GM18508 (cell line): ENCODE measurements around the gene AACS.
A peak's percentile ranks its signal among the peaks of the same experiment; 100 is the strongest.

Experiments used
- ATAC-seq: cut with Tn5 transposase; IDR thresholded peaks from one replicate; pipeline ENCODE4 v1.9.1; 2021; ENCODE audit warnings: moderate number of reproducible peaks; ENCODE audit not compliant: insufficient read depth, unreplicated experiment

AACS gene

DNA sequence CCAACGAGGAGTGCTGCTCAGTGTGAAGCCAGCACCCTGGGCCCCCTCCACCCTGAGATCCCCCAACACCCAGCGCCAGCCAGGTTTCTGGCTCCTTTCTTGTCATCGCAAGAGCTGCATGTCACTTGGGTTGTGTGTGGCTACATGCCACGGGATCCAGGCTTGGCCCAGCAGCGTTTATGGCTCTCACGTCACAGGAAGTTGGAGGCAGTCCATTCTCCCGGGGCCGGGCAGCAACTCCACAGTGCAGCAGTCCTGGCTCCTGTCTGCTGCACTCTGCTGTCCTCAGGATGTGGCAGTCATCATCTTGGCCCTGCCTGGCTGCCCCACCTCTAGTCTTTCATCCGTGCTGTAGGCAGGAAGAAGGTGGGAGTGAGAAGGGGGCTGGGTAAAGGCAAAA, 78.3 kb downstream of the AACS start:
- ATAC-seq = no peak

GRCh38 chr12:125145196-125145595, 80.0 kb downstream of the AACS start:
- ATAC-seq = no peak

DNA sequence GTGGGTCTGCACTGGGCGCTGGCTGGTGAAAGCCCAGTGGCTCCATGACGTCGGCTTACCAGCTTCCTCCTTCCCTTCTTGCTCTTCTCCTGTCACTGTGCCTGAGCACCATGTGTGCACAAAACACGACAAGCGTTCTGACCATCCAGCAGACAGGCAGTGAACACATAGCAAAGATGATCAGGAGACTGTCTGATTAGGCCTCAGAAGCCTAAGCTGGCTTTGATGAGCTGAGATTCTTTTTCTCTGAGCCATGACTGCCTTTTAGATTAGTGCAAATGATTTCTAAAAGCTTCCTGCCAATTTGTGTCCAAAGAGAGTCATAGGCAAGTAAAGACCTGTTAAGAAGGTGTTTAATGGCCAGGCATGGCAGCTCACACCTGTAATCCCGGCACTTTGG, 83.1 kb downstream of the AACS start:
- ATAC-seq = no peak

- peak; percentile 93 for ATAC-seq
Measured at GRCh38 chr12:125149160-125150108, 84.2 kb downstream of the AACS start.

DNA sequence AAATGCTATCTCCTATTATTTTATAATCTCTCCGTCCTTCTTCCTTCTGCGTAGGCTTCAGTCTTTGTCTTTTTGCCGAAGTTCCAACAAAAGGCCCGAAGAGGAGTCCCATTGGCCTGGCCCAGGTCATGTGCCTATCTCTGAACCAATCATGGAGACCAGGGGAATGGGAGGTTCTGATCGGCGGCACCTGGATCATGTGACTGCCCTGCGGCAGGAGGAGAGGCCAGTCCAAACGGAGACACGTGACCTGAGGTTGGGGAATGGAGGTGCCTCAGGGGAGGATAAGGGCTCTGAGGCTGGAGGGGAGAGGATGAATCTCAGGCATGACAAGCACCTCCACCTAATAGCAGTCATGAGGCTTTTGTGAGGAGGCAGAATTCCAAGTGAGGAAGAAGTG, 86.0 kb downstream of the AACS start:
- ATAC-seq = no peak

DNA sequence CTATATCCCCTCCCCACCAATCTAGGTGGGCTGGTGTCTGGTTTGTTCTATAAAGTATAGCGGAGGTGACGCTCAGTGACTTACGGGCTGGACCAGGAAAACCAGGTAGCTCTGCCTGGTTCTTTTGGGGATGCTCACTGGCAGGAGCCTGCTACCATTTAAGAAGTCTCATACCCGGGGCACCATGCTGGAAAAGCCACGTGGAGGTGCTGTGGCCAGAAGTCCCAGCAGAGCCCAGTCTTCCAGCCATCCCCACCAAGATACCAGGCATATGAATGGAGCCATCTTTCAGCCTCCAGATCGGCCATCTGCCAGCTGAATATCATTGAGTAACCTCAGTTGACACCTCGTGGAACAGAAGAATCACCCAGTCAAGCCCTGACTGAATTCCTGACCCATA, 87.2 kb downstream of the AACS start:
- no peak for ATAC-seq

DNA sequence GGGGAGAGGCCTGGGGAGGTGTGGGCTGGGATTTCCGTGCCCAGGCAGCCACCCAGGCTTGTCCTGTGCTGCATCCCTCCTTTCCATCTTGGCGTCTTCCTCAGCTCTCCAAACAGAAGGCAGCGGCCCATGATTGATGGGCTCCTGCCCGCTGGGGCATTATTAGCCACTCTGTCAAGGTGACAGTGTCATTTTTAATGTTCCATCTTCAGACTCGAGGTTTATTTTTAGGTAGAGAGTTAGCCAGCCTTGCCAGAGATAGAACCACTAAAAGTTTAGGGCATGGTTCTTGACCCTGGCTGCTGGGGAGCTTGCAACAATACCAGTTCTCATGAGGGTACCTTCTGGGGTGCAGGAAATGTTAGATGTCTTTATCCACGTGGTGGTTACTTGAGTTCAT, 90.1 kb downstream of the AACS start:
- no peak for ATAC-seq

- ATAC-seq = no peak
Measured at GRCh38 chr12:125157177-125157576, 91.9 kb downstream of the AACS start.

GRCh38 chr12:125159702-125160101, 94.5 kb downstream of the AACS start:
- ATAC-seq = no peak

- ATAC-seq = no peak
Measured at GRCh38 chr12:125160281-125160955, 95.2 kb downstream of the AACS start.

- no peak for ATAC-seq
Measured at GRCh38 chr12:125161712-125162022, 96.4 kb downstream of the AACS start.

DNA sequence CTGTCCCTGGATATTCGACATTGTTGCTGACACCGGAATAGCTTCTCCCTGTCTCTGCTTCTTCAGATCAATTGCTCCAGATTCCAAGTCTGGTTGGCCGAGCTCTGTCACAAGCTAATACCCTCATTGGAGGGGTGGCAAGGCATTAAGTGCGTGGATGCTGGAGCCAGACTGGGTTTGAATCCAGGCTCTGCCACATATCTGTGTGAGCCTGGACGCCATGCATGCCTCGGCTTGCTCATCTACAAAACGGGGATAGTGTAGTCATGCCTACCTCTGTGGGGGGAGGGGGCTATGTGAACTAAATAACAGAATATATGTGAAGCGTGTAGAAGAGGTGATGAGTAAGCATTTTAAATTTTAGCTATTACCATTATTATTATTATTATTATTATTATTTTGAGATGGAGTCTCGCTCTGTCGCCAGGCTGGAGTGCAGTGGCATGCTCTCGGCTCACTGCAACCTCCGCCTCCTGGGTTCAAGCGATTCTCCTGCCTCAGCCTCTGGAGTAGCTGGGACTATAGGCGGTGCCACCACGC, 97.3 kb downstream of the AACS start:
- ATAC-seq = no peak

DNA sequence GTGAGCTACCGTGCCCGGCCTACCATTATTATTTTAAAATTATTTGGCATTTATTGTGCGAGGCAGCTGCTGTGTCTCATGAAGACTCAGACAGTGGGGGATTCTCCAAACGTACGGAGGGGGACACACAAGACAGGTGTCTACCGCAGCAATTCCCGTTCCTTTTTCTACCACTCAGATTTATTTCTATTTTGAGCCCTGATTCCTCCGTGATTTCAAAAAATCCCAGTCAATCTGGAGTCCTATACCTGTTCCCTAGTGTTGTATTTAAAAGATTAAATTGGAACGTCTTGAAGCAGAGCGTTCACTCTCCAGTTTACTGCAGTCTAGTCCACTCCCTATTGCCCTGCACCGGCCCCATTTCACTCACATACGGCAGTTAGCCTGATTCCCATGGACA, 97.9 kb downstream of the AACS start:
- no peak for ATAC-seq

DNA sequence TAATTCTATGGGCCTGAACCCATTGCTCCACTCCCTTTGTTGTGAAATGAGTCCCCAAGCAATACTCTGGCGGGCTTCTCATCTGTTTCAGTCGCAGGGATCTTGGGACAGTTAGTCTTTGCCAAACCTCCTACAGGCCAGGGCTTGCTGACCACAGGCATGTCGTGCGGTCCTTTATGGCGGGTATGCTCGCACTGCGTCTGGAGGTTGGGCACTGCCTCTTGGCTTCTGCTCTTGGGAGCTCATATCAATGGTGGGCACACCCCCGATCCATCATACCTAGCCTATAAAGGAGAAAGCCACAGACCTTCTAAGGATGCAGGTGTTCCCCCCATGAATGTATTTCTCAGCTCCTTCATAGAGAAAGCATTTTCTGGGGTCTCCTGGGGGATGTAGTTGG, 99.3 kb downstream of the AACS start:
- ATAC-seq = no peak

- no peak for ATAC-seq
Measured at GRCh38 chr12:125166041-125166440, 100.8 kb downstream of the AACS start.

GRCh38 chr12:125167658-125168057, 102.4 kb downstream of the AACS start:
- ATAC-seq = no peak

GRCh38 chr12:125169451-125169850, 104.2 kb downstream of the AACS start:
- ATAC-seq = no peak

GRCh38 chr12:125169870-125170269, 104.6 kb downstream of the AACS start:
- no peak for ATAC-seq

DNA sequence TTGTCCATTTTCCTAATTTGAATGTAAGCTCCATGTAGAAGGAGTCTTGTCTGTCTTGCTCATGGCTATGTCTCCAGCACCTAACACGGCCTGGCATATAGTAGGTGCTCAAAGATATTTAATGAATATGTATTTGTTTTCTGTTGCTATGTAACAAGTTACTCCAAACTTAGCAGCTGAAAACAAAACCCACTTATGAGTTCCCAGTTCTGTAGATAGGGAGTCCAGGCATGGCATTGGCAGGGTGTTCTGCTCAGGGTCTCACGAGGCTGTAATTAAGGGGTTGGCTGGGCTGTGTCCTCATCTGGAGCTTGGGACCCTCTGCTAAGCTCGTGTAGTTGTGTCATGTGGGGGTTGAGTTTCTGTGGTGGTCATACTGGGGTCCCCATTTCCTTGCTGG, 106.0 kb downstream of the AACS start:
- ATAC-seq = no peak

GRCh38 chr12:125172231-125172850, 107.1 kb downstream of the AACS start:
- no peak for ATAC-seq

GRCh38 chr12:125175576-125175975, 110.3 kb downstream of the AACS start:
- no peak for ATAC-seq
